Lower leg skin (tissue), 3 donors: ENCODE results near the gene ESPL1.

Experiments
- CTCF ChIP-seq, 3 donors: fragments of 450-650 bp; IDR thresholded peaks; one replicate each; pipeline ENCODE4 v1.5.1; 2016; ENCODE audit warnings: antibody characterized with exemption in 3 of 3, mild to moderate bottlenecking in 3 of 3, moderate library complexity in 2 of 3
- POLR2A ChIP-seq, 2 donors: fragments of 450-650 bp; IDR thresholded peaks; one replicate each; pipeline ENCODE4 v1.6.1; 2016 to 2017; ENCODE audit warnings: antibody characterized with exemption in 2 of 2, mild to moderate bottlenecking in 1 of 2, moderate library complexity in 1 of 2

DNA sequence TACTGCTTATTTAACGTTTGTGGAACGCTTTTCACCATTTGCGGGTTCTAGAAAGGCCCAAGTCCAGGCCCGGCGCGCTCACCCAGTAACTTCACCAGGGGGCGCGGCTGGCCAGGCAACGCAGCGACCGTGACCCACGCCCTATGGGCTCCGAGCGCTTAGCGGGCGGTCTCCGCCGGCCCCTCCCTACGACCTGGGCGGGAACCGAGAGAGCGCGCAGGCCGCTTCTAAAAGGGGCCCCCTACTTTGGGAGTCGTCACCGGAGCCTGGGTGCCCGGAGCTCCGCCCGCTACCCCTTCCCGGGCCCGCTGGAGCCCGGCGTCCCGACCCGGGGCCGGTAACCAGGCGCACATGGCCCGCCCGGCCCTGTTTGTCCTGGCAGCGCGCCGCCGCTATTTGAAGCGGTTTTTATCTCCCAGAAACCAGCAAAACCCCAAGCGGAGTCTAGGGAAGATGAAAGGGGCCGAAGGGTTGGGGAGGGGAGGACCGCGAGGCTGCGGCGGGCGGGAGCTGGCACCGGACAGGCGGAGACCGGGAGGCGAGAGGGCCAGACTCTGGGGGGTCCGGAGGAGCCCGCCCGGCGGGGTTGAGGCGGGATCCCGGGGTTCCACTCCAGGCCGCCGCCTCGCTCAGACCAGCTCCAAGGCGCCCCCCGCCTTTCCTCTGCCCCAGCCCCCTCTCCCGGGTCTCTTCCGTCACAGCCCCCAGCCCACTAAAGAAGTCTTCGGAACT is 56.8 kb downstream of the ESPL1 start:
- no peak for TF ChIP-seq POLR2A (IDR thresholded peaks at IDR 0.05)
- peak in 1 of 3 donors; percentile 48 for TF ChIP-seq CTCF (IDR thresholded peaks at IDR 0.05)
